Fibroblast of skin of scalp (primary cell): ENCODE measurements around the gene FAM53A.

Source experiments
- DNase-seq: peaks from one replicate; pipeline ENCODE4 v3.0.0-alpha.2; 2013

FAM53A gene

DNA sequence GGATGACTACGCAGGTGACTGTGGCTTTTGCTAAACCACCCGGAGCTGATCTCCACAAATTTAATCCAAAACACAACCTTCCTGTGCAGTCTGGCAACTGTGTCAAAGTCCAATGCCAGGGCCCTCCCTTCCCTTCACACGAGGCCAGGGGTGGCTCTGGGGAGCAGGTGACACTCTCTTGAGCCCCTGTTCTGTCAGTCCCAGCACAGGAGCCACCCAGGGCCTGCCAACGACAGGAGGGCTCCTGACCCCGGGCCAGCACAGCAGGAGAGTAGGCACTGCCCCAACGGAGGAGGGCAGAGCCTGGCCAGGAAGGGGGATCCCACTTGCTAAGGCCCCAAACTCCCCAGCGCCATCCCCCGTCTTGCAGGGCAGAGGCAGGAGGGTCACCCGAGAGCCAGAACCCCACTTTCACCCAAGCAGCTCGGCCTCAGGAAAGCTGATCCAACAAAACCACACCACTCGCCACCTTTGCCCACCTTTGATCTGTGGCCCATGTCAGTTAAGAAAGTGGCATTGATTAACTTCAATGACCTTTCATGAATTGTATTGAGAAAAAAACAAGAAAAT lies 44.7 kb downstream of the FAM53A start:
- DNase-seq, result no peak

DNA sequence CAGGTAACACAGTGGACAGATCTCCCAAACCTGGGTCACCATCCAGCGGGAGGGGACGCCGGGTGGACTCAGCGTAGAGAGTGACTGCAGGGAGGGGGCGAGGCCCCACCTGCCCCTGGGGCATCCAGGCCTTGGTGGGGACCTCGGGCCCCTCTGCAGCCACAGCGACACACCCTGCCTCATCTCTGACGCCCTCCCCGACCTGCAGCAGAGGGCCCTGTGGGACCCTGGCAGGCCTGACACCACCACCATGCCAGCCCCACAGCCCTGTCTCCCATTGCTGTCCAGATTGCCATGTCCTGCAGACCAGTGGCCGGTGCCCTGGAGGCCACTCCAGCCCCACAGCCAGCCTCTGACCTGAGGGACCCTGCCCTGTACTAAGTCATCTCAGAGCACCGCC lies 45.2 kb downstream of the FAM53A start:
- no peak for DNase-seq

DNA sequence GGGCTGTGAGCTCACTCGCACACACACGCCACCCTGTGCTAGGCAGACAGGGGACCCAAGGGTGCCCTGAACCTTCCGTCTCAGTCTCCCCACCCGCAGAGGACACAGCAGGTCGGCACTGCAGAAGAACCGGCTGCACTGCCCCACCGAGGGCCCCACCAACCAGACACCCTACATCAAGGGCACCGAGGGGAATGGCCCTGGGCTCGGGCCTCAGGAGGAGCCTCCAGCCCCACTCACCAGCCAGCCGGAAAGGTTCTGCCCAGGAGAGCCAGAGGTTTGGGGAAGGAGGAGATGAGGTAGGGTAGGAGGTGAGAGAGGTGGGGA lies 45.9 kb downstream of the FAM53A start:
- DNase-seq, result no peak

DNA sequence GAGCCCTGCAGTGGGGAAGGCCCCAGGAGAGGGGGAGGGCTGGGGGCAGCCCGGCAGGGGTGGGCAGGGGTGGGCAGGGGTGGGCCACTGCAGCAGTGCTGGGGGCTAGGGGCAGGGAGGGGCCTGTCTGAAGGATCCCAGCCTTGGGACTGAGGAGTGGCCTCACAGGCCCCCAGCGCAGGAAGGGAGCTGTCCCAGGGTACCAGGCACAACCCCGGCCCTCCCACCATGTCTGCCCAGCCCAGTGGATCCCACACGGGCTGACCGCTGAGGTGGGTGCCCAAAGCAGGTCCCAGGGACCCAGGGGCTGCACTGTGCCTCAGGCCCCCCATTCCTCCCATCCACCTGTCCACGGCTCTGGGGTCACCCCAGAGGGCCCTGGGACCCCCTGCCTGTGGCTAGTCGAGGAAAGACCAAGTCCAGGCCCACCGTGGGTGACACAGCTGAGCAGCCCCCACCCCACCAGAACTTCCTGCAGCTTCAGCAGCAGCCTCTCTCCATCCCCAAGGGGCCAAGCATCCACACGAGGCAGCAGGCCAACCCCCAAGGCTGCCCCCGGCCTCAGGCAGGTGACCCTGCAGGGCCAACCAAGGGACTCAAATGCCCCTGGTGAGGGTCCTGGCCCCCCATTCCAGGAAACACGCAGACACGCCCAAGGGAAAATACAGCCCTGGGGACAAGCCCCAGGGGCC lies 46.4 kb downstream of the FAM53A start:
- DNase-seq, result no peak

DNA sequence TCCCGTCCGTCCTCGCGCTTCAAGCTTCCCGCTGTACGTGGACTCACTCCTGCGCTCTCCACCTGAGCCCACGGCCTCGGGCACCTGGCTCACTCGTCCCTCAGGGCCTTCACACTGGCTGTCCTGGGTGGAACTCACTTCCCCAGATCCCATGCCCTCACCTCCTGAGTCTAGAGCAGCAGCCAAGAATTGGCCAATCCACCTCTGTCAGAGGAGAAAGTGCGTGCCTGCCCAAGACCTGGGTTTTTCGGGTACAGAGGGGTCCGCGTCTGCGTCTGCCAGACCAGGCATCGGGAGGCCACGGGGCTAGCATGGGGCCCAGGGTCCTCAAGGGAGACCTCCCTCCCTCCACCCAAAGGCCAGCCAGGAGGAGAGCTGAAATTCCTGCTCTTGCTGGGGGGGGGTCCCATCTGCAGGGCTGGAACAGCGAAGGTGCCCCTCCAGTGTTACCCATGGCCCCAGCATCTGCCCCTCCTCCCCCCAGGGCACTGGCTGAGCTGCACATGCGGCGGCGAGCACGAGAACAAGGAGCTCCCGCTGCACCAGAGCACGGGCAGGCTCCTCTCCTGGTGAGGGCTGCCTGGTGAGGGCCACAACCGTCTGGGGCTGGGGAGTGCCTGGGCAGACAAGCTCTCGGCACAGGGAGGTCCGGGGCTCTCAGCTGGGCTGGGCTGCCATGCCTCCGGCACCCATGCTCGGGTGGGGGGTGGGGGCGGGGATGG lies 47.5 kb downstream of the FAM53A start:
- DNase-seq, result no peak

DNA sequence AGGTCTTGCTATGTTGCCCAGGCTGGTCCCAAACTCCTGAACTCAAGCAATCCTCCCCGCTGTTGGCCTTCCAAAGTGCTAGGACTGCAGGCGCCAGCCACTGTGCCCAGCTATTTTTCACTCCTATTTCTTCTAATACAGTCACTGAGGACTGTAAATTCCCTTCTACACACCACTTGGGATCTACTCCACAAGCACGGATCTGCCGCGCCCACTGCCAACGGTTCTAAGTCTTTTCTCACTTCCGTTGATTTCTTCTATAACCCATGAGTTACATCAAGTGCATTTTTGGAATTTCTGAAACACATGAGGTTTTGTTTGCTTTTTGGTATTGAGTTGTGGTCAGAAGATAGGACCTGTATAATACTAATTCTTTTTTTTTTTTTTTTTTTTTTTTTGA lies 48.6 kb downstream of the FAM53A start:
- DNase-seq, result peak; percentile 22

DNA sequence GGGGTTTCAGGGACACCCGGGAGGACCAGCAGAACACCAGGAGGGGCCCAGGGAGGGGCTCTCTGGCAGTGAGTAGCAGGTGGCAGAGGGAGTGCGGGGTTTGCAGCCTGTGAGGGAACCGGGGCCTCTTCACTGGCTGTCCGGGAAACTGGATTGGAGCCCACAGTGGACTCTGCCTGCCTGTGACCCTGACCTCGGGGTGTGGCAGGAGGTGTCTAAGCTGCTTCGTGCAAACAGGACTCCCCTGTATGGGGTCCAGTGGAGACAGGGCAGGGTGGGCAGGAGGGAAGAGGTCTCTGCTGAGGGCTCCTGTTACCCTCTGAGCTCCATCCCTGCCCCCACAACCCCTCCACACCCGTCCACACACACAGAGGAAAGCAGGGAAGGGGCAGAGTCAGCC lies 50.1 kb downstream of the FAM53A start:
- DNase-seq, result no peak

DNA sequence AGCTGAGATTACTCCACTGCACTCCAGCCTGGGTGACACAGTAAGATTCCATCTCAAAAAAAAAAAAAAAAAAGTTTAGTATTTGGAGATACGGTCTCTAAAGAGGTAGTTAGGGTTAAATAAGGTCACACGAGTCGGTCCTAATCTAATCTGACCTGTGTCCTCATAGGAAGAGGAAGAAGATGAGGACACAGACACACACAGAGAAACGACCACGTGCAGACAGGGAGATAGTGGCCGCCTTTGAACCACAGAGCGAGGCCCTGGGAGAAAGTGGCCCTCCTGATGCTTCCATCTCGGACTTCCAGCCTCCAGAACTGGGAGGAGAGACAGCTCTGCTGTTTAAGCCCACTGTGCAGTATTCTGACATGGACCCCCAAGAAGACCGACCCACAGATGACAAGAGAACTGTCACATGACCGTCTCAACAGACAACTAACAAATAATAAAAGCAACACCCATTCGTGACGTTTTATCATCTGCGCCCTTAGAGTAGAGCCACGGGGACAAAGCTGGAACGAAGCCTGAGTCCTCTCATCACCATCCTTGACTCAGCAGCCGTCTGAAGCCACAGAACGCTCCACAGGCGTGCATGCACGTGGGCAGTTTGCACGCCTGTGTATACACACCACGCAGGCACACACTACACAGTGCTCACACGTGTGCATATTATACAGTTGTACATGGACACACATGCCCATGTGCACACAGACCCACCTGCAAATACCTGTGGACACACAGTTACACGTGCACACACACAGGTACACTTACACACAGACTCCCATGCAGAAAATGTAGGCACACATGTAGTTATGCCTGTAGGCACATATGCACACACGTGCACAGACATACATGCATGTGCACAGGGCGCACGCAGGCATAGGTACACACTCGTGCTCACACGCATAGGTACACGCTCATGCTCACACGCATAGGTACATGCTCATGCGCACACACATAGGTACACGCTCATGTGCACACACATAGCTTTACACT lies 51.7 kb downstream of the FAM53A start:
- no peak for DNase-seq

DNA sequence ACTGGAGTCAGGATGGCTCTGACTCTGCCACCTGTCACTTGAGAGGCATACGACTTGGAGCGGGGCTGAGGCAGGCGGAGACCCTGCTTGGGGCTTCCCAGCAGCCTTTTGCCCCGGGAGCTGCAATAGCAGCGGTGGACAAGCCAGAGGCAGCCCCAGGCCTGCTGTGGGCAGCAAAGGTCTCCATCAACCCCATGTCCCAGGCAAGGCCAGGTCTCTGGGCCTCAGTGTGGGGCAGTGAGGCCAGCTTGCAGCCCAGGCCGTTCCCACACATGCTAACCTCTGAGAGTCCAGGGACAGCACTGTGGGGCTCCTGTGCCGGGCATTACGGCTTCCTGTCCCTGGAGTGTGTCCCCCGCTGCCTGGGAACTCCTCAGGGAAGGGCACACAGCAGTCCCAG lies 53.0 kb downstream of the FAM53A start:
- no peak for DNase-seq

DNA sequence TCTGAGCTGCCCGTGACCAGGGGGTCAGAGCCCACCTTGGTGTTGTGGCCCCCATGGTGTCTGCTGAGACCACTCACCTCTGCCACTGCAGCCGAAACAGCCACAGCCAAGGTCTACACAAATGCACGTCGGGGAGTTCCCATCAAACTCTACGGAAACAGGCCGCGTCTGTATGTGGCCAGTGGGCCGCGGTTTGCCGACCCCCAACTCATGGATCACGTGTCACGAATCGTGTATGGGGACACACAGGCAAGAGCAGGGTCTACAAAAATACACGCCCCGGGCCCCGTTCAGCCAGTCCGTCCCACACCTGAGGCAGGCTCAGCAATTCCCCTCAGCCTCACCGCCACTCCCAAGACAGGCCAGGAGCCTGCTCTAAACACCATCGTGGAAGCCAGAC lies 53.8 kb downstream of the FAM53A start:
- no peak for DNase-seq

DNA sequence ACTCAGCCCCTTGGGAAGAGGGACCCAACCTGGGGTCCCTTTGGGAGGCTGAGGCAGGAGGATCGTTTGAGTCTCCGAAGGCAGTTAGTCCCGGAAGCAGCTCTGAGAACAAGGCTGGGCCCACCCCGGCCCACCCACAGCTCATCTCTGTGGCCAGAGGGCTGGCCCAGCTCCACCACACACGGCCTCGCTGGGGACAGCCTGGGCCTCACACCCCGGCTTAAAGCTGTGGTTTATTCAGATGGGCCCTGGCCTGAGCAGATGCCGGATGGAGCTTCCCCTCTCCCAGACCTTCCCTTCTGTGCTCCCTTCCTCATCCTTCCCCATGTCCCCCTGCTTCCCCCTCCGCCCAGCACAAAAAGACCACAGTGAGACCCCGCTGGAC lies 54.4 kb downstream of the FAM53A start:
- DNase-seq, result no peak

DNA sequence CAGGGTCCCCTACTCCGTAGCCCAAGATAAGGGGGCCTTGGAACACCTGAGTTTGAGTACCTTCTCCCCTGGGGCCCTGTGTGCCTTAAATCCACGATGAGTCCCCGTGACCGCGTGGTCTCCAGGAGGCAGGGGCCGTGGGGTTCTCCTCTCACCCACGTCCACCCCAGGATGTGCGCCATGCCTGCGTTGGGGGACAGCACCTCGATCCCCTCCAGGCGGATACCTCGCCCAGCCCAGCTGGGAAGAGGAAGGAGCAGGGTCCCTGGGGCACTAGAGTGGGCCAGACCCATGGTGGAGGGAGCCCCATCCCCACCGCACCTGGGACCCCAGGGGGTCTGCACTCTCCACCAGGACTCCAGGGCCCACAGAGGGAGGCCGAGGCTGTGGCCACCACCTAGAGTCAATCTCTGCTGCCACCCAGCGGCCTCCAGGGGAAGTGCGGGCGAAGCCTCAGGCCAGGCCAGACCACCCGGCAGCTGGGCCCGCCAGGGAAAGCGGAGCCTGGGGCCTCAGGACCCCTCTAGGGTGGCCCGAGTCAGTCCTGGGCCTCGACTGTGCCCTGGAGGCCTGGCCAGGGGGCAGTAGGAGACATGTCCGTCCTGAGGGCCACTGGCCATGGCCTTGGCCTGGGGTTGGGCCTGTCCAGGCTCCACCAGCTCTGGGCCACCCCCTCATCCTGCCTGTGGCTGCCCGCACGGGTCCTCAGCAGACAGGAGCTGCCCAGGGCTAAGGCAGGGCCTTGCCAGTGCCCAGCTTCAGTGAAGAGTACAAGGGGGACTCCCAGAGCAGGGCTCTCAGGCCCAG lies 55.0 kb downstream of the FAM53A start:
- peak; percentile 30 for DNase-seq

DNA sequence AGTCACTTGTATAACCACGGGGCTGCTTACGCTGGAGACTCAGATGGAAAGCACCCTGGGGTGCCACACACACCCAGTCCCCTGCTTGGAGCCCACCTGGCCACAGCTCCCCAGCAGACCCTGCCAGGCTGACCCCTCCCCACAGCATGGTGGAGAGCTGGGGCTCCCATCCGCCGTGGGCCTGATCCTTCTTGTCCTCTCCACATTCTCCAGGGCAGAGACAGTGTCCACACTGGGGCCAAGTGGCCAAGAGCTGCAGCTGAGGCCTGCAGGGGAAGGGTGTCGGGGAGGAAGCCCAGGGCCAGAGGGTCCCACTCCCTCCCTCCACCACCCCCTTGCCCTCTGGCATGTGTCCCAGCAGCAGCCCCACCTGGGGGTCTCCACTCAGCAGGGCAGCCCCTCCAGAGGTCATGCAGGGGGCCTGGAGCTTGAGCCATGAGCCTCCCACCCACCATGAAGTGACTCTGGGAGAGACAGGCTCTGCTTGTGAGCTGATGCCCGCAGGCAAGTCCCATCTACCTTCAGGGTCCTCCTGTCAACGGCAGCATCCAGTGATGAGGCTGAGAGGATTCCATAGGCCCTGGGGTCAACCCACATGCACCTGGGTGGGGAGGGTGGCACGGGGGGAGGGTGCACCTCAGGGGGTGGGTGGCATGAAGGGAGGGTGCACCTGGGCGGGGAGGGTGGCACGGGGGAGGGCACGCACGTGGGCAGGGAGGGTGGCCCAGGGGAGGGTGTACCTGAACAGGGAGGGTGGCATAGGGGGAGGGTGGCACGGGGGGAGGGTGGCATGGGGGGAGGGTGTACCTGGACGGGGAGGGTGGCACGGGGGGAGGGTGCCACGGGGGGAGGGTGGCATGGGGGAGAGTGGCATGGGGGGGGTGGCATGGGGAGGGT lies 56.4 kb downstream of the FAM53A start:
- DNase-seq, result no peak

DNA sequence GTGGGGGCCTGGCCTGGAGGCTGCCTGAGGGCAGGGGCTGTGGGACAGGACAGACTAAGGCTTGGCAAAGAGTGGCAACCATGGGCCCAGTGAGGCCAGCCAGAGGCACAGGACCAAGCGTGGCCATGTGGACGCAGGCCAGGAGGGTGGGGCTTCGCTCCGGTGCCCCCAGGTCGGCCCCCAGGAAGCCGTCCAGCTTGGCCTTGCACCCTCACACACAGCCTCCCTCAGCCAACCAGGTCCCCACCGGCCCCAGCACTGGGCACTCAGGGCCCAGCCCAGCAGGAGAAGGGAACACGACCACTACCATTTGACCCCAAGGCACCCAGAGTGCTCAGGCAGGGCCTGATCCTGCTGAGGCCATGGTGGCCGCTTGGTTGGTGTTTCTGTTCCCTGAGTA lies 57.2 kb downstream of the FAM53A start:
- DNase-seq, result no peak

DNA sequence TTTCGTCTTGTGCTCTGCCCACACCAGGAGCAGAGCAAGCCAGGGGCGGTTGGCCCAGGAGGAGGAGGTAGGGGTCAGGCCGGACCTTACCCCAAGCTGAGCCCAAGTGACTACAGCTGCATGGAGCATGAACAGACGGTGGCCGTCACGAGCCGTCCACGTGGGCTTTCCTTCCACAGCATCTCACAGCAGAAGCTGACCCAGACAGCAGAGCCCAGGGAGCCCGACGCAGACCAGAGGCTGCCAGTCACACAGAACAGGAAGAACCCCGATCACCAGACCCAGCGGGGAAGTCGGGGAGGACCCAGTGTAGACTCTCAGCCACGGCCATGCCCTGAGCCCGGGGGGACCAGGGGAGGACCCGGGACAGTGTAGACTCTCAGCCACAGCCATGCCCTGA lies 58.0 kb downstream of the FAM53A start:
- no peak for DNase-seq

DNA sequence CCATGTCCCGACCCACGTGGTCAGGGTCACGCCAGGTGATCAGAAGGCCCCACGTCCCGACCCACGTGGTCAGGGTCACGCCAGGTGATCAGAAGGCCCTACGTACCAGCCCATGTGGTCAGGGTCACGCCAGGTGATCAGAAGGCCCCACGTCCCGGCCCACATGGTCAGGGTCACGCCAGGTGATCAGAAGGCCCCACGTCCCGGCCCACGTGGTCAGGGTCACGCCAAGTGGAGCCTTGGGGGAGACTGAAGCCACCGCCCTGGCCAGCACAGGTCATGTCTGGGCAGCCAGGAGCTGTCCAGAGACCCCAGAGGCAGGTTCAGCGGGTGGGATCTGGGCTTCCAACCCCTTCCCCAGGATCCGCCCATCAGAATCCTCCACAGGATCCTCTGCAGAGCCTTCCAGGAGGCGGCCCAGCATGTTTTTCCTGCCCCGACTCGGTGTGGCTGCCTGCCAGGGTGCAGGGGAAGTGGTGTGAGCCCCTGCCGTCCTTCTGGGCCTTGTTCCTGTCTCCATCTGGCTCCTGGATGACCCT lies 58.4 kb downstream of the FAM53A start:
- no peak for DNase-seq

DNA sequence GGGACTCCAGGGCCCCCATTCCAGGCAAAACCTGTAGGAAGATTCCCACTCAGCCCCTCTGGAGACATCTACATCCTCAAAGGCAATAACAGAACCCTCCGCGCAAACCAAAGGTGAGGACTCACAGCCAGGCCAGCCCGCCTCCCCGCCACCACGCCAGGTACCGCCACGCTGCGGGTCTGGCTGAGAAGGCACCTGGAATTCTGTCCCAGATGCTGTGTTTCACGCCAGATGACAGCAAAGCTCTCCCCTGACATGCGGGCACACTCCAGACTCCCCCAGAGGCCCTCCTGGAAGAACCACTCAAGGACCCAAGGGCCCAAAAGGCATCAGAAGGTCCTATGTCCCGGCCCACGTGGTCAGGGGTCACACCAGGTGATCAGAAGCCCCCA lies 59.6 kb downstream of the FAM53A start:
- no peak for DNase-seq

DNA sequence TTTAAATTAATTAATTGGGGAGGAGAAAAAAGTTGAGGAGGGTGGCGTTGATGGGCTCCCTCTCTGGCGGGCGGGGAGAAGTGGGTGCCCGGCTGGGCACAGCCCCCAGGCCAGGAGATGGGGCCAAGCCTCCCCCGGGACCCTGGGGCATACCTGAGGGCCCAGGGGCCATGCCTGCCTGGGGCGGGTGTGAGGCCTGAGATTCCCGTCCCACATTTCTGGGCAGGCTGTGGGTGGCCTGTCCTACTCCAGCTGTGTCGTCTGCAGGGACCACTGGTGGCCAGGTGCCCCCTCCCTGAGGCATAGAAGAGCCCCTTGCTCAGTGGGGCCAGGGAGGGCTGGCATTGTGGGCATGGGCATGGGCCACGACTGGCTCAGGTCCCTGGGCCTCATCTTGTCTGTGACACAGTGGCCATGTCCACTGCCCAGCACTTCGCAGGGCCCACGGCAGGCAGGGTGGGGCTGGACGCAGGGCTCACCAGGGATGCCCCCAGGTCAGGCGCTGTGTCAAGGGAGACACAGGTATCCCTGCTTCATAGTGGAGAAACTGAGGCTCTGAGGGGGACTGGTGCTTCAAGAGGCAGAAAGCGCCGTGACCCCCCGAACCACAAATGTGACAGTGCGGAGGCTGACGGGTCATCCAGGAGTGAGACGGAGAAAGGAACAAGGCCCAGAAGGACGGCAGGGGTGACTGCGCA lies 60.1 kb downstream of the FAM53A start:
- no peak for DNase-seq

DNA sequence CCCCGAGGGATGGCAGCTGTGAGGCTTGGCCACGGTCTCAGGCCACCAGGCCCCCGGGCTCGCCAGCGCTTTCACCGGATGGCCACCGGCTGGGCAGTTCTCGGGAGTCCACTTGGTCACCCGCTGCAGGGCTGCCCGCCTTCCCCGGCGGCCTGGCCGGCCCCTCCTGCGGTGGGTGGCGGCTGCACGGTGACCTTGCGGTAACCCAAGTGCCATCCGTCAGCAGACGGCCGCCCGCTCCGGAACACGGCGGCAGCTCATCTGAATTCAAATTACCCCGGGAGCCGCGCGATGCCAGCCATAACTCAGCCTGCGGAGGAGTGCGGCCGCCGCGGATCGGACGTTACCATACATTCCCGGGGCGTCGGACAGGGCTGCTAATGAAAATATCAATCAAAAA lies 60.7 kb downstream of the FAM53A start:
- DNase-seq, result no peak

DNA sequence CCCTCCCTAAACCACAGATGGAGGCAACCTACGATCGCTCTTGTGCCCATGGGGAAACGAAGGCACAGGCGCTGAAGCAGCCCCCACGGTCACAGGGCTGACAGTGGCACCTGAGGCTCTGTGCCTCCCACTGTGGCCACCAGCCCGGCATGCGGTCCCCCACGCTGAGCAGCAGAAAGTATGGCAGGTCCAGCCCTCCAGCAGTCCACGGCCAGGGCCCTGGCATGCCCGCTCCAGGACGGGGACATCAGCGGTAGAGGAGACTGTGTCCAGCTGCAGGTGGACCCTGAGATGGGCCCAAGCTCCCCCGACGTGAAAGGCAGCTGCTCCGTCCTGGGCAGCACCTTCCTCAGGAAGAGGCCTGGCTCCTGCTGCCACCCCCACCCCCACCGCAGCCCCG lies 61.2 kb downstream of the FAM53A start:
- DNase-seq, result no peak
